OCI-LY7 (cell line): ENCODE data around the gene DSG3. TPM values are rescaled to one million over a fixed set of nuclear protein-coding genes. Genes with fewer than 3 reads are reported as not detected.

Experiments
- BruUV-seq: library from RNA; stranded (reverse); fragments of 400-500 nt; replicated peaks from 2 replicates; lab custom pipeline; 2021; lab: Mats Ljungman, UMichigan
- CTCF ChIA-PET: fragments of 300-600 bp; sonication (Branson Sonifier 250); formaldehyde crosslinking; loops from one replicate; lab custom pipeline; 2022; ENCODE audit warnings: antibody characterized with exemption; ENCODE audit not compliant: unreplicated experiment; lab: Charles Lee
- POLR2A ChIA-PET: fragments of 300-600 bp; sonication (Branson Sonifier 250); formaldehyde crosslinking; loops from one replicate; lab custom pipeline; 2022; ENCODE audit warnings: antibody characterized with exemption; lab: Charles Lee
- DNase-seq: peaks from one replicate; pipeline ENCODE4 v3.0.0-alpha.2; 2015; ENCODE audit warnings: low spot score
- H2AFZ ChIP-seq: fragments of 200-600 bp; sonication (generic), shearing (Covaris generic); 2 replicates; pipeline ENCODE4 v1.6.1; 2014; ENCODE audit warnings: mild to moderate bottlenecking, antibody characterized with exemption, low read length, moderate library complexity
- H3K27ac ChIP-seq: fragments of 200-600 bp; sonication (generic); 2 replicates; pipeline ENCODE4 v1.5.1; 2014; ENCODE audit warnings: mixed run types, low read depth, mild to moderate bottlenecking, moderate library complexity, low read length, inconsistent platforms; ENCODE audit not compliant: poor library complexity, severe bottlenecking
- H3K36me3 ChIP-seq: fragments of 200-600 bp; sonication (generic); 2 replicates; pipeline ENCODE4 v1.6.1; 2014; ENCODE audit warnings: mild to moderate bottlenecking, antibody characterized with exemption, low read length, moderate library complexity, mixed read lengths; ENCODE audit not compliant: insufficient read depth
- H3K4me1 ChIP-seq: fragments of 200-600 bp; sonication (generic); 2 replicates; pipeline ENCODE4 v1.5.1; 2014; ENCODE audit warnings: mild to moderate bottlenecking, low read length; ENCODE audit not compliant: insufficient read depth, poor library complexity, severe bottlenecking
- H3K4me2 ChIP-seq: fragments of 200-600 bp; sonication (generic); 2 replicates; pipeline ENCODE4 v1.6.1; 2014; ENCODE audit warnings: mild to moderate bottlenecking, low read length
- H3K4me3 ChIP-seq: fragments of 200-600 bp; sonication (generic); 2 replicates; pipeline ENCODE4 v1.5.1; 2014; ENCODE audit warnings: mild to moderate bottlenecking, low read depth, low read length; ENCODE audit not compliant: poor library complexity, severe bottlenecking
- H3K79me2 ChIP-seq: fragments of 200-600 bp; sonication (generic); 2 replicates; pipeline ENCODE4 v1.6.1; 2016; ENCODE audit warnings: low read depth, mild to moderate bottlenecking, low read length, moderate library complexity, mixed read lengths; ENCODE audit not compliant: insufficient read depth
- H3K9me2 ChIP-seq: fragments of 200-600 bp; sonication (generic); 2 replicates; pipeline ENCODE4 v1.6.1; 2016; ENCODE audit warnings: mild to moderate bottlenecking, low read length, mixed read lengths; ENCODE audit not compliant: insufficient read depth
- H3K9me3 ChIP-seq: fragments of 200-600 bp; sonication (generic); 2 replicates; pipeline ENCODE4 v1.6.1; 2014; ENCODE audit warnings: mild to moderate bottlenecking, mixed run types, low read length, mixed read lengths
- H4K20me1 ChIP-seq: fragments of 200-600 bp; sonication (generic); 2 replicates; pipeline ENCODE4 v1.6.1; 2014; ENCODE audit warnings: mild to moderate bottlenecking, antibody characterized with exemption, low read length, moderate library complexity, mixed read lengths; ENCODE audit not compliant: insufficient read depth
- EZH2phosphoT487 ChIP-seq: fragments of 200-600 bp; sonication (generic); IDR thresholded peaks from 2 replicates; pipeline ENCODE4 v1.6.1; 2018; ENCODE audit warnings: low read depth, borderline replicate concordance, mild to moderate bottlenecking, mixed run types, antibody characterized with exemption, low read length, moderate library complexity, mixed read lengths
- intact Hi-C: fragments of 100-400 bp; cut with micrococcal nuclease; formaldehyde crosslinking; loops from one replicate; pipeline ENCODE4 v1.10.0; 2022; ENCODE audit not compliant: unreplicated experiment
- total RNA-seq, 2 experiments: library from RNA; depleted of rRNA in 1 of 2; stranded (reverse); fragments of >200 nt in 1 of 2; shearing (Covaris generic) in 1 of 2; gene quantifications; 2 replicates each; pipeline ENCODE4 v1.2.3, GENCODE V29; 2014 to 2022
- TF ChIP-seq, protein P1 (sequence below): fragments of 200-600 bp; sonication (generic); conservative IDR thresholded peaks from 2 replicates; pipeline ENCODE4 v1.5.1; 2014; ENCODE audit warnings: mild to moderate bottlenecking, antibody characterized with exemption, low read length, moderate library complexity, mixed read lengths

DSG3 gene
- total RNA-seq, 2 experiments from 2014 or later = not detected

DNA sequence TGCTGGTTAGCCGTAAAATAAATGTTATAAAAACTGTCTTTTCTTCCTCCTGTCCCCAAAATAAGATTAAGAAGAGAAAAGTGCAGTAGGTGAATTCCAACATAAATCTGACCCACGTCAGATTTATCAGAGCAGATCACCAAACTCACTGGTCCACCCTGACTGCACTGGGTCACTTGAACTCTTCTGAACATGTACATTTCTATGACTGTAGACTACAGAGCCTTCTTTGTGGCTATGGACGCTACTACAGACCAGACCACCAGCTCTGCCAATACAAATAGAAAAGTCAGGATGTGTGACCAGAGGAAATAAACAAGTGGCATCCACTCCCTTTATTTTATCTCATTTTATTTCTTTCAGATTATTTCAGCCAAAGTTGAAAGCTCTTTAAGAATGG lies 62.0 kb downstream of the DSG3 start:
- Histone ChIP-seq H3K4me3 (no peak overlapping the region), H3K36me3 (no peaks in the 10 kb centered on the region), H3K79me2 (no peaks in the 10 kb centered on the region), H4K20me1 (no peaks in the 10 kb centered on the region), H3K4me1 (no peaks in the 10 kb centered on the region), H3K27ac (no peak overlapping the region), H3K9me3 (no peaks in the 10 kb centered on the region), H3K4me2 (no peak overlapping the region), H3K9me2 (no peaks in the 10 kb centered on the region), H2AFZ (no peak overlapping the region)
- ChIA-PET CTCF (no interaction called here), POLR2A (interaction anchor here (0.6 kb wide), 1 partner anchor 215 kb away, joined by 3 read pairs; no protein-coding TSS in a partner anchor)
- intact Hi-C loops = no loop called here
- TF ChIP-seq EZH2phosphoT487 = no peak
- TF ChIP-seq, protein P1, sequence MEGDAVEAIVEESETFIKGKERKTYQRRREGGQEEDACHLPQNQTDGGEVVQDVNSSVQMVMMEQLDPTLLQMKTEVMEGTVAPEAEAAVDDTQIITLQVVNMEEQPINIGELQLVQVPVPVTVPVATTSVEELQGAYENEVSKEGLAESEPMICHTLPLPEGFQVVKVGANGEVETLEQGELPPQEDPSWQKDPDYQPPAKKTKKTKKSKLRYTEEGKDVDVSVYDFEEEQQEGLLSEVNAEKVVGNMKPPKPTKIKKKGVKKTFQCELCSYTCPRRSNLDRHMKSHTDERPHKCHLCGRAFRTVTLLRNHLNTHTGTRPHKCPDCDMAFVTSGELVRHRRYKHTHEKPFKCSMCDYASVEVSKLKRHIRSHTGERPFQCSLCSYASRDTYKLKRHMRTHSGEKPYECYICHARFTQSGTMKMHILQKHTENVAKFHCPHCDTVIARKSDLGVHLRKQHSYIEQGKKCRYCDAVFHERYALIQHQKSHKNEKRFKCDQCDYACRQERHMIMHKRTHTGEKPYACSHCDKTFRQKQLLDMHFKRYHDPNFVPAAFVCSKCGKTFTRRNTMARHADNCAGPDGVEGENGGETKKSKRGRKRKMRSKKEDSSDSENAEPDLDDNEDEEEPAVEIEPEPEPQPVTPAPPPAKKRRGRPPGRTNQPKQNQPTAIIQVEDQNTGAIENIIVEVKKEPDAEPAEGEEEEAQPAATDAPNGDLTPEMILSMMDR = no peak
- BruUV-seq = no TSS peak
- DNase-seq = no peak

DNA sequence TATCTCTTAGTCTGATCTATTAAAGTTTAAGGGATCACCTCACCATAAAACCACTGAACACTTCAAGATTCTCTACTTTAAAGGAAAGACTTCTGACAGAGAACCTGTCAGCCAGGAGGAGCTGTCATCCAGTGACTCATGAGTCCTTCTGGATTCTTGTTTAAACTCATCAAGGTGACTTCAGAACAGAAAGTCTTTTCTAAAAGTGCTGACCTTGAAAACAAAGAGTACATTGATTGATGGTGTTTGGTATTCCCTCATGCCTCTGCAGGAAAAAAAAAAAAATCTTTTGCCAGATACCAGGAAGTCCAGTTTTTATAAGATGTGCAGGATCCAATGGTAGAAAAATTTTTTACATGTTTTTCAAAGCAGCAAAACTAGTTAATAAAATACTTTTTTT lies 62.8 kb downstream of the DSG3 start:
- intact Hi-C loops = no loop called here
- Histone ChIP-seq H2AFZ (no peak overlapping the region), H4K20me1 (no peaks in the 10 kb centered on the region), H3K36me3 (no peaks in the 10 kb centered on the region), H3K4me2 (no peak overlapping the region), H3K9me3 (no peaks in the 10 kb centered on the region), H3K27ac (no peak overlapping the region), H3K4me3 (no peak overlapping the region), H3K9me2 (no peaks in the 10 kb centered on the region), H3K4me1 (no peaks in the 10 kb centered on the region), H3K79me2 (no peaks in the 10 kb centered on the region)
- CTCF ChIA-PET = no interaction called here
- POLR2A ChIA-PET = interaction anchor here (0.6 to 1.0 kb wide), 2 partner anchors 10 to 84 kb away, joined by 3 to 6 read pairs; no protein-coding TSS in a partner anchor
- TF ChIP-seq EZH2phosphoT487 = no peak
- TF ChIP-seq, protein P1 = no peak
- no peak for DNase-seq
- BruUV-seq = no TSS peak

DNA sequence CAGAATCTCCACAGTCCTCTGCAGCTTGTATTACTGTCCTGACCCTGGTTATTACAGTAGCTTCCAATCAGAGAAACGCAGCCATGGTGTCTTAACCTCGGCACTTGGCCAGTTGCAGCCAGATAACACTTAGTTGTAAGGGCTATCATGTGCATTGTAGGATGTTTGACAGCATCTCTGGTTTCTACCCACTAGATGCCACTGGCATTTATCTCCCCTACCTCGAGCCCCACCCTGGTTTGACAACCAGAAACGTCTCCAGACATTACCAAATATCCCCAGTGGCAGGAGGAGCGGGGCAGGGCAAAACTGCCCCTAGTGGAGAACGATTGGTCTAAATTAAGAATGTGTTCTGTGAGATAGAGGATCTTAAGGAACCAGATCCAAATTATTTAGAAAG lies 63.6 kb downstream of the DSG3 start:
- Histone ChIP-seq H3K4me3 (no peak overlapping the region), H4K20me1 (no peaks in the 10 kb centered on the region), H3K9me3 (no peaks in the 10 kb centered on the region), H3K36me3 (no peaks in the 10 kb centered on the region), H3K4me1 (no peaks in the 10 kb centered on the region), H3K79me2 (no peaks in the 10 kb centered on the region), H3K9me2 (no peaks in the 10 kb centered on the region), H2AFZ (no peak overlapping the region), H3K27ac (no peak overlapping the region), H3K4me2 (no peak overlapping the region)
- TF ChIP-seq, protein P1 = peak; percentile 45; the same call in 1 of the 2 replicates
- TF ChIP-seq EZH2phosphoT487 = no peak
- ChIA-PET POLR2A (interaction anchor here (1.0 kb wide), 1 partner anchor 84 kb away, joined by 3 read pairs; no protein-coding TSS in a partner anchor), CTCF (no interaction called here)
- no peak for DNase-seq
- intact Hi-C loops = no loop called here
- no TSS peak for BruUV-seq
